ENCODE data around the gene COL4A2. TPM values are rescaled to one million over a fixed set of nuclear protein-coding genes. Genes with fewer than 3 reads are reported as not detected.

The COL4A2 gene
- total RNA-seq, 1 experiment from 2014 or later = 35.0 TPM

DNA sequence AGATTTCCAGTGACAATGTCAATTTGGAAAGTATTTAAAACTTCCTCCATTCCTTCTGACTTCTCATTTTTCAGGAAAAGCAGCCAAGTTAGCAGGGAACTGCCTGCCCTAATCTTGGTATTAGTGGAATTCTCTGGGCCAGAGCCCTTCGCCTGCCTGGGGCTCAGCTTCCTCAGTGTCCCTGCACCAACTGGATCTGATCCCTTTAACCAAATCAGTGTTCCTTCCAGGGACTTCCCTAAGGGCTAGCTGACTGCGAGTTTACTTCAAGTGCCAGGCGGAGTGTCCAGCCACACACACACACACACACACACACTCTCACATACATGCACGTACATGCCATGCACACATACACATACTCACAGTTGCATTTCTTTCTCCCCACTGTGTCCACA is 234.4 kb downstream of the COL4A2 start:
- DNase-seq (ENCODE audit: extremely low read depth, low read depth) = no peak

DNA sequence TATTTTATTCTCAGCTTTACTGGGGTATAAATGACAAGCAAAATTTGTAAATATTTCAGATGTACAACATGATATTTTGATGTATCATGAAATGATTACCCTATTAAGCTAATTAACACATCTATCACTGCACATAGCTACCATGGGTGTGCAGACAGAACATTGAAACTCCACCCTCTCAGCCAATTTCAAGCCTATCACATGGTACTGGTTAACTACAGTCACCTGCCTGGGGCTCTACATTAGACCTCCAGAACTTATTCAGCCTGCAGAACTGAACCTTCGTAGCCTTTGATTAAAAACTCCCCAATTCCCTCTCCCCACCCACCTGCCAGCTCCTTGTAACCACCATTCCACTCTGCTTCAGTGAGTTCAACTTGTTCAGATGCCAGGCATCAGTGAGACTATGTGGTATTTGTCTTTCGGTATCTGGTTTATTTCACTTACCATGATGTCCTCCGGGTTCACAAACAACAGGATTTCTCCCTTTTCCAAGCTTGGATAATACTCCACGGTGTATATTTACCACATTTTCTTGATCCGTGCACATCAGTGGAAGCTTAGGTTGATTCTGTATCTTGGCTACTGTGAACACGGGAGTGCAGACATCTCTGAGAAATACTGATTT is 235.2 kb downstream of the COL4A2 start:
- no peak for DNase-seq (ENCODE audit: extremely low read depth, low read depth)

DNA sequence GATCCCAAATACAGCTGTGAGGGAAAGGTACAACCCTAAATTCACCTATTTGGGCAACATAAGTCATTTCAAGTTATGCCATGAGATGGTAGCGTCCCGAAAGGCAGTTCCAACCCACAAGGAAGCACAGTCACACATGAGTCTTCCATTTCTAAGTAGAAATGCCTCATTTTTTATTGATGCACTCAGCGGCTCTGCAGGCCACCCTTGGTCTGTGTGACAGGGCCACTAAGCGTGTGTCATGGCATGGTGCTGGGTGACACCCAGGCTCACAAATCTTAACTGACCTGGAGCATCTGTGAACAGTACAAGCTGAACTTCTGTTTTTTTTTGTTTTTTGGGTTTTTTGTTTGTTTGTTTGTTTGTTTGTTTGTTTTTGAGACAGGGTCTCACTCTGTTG is 239.3 kb downstream of the COL4A2 start:
- DNase-seq (ENCODE audit: extremely low read depth, low read depth) = no peak

DNA sequence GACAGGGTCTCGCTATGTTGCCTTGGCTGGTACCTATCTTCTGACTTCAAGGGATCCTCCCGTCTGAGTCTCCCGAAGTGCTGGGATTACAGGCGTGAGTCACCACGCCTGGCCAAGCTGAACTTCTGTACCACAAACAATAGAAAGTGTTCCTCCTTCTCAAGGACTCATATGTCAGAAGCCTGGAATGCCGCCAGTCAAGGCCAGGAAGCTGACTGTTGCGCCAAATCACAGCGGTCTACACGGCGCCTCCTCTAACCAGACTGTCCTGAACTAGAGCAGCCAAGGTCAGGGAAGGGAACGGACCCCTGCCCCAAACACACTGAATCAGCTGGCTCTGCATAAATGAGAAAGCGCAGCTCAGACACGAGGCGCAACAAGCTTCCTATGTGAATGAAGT is 239.8 kb downstream of the COL4A2 start:
- no peak for DNase-seq (ENCODE audit: extremely low read depth, low read depth)

DNA sequence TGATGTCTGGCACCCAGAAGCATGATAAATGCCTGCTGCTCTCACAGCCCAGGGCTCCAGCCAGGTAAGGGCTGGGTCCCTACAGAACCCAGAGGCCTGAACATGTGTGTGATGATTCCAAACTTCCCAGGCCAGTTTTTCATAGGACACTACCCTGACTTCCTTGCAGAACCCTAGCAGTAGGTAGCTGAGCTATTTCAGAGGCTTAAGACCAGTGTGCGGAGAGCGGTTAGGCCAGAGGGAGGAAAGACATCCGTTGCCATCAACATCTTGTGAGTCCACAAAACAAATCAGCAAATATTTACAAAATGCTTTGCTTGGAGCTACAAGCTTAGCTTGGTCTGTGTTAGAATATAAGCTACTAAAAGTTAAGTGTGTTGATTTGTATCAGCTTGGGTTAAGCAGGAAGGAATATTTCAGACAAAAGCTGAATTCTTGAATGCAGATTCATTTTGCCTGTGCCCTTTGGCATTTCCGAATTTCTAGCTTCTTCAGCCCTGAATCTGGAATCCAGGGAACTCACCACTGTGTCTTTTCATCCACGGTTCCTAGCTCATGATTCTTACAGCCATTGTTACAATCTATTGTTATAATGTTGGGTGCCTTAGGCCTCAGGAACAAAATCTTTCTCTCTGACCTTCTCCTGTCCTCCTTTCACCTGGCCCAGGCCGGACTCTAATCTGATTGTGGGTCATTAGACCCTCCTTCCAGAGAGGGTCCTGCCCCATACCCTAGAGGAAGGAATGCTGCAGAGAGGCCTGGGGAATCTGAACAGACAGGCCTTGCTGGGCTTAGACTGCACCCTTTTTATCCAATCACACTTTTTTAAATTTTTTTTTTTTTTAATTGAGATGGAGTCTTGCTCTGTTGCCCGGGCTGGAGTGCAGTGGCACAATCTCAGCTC is 242.1 kb downstream of the COL4A2 start:
- DNase-seq (ENCODE audit: extremely low read depth, low read depth) = no peak

DNA sequence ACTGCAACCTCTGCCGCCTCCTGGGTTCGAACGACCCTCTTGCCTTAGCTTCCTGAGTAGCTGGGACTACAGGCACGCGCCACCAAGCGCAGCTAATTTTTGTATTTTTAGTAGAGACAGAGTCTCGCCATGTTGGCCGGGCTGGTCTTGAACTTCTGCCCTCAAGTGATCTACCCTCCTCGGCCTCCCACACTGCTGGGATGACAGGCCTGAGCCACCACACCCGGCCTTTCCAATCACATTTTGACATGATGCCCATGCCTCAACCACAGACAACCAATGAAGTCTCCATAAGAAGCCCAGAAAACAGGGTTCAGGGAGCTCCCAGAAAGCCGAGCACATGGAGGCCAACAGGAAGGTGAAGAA is 242.7 kb downstream of the COL4A2 start:
- no peak for DNase-seq (ENCODE audit: extremely low read depth, low read depth)

DNA sequence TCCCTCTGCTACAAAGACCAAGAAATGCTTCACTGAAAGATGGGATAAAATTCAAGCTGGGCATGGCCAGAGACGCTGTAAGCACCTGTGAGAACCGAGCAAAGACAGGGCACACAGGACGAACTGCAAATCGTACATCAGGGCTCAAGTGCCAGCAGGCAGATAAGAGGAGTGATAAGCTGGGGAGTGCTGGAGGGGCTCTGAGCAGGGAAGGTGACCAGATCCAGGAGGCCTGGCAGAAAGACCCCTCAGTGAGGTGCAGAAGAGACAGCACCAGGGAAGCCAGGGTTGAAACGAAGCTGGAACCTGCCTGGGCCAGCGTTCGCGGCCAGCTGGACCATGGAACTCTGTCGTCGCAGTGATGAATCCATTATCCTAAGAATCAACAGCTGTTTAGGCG is 244.2 kb downstream of the COL4A2 start:
- no peak for DNase-seq (ENCODE audit: extremely low read depth, low read depth)

DNA sequence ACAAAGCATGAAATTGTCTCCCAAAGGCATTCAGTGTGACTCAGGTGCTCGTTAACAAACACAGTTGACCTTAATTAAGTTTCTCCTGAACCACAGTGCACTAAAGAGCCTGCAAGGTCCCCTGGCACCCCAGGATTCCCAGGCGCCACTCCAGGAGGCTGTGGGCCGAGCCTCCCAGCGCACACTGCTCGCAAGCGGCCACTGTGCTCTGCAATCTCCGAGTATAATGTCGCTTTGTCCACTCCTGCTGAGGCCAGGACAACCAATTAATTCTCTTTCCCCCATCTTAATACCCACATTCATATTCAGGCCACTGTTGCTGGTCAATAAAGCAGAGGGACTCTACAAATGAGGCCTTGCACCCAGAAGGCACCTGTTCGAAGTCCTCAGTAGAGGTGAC is 245.7 kb downstream of the COL4A2 start:
- DNase-seq (ENCODE audit: extremely low read depth, low read depth) = no peak

DNA sequence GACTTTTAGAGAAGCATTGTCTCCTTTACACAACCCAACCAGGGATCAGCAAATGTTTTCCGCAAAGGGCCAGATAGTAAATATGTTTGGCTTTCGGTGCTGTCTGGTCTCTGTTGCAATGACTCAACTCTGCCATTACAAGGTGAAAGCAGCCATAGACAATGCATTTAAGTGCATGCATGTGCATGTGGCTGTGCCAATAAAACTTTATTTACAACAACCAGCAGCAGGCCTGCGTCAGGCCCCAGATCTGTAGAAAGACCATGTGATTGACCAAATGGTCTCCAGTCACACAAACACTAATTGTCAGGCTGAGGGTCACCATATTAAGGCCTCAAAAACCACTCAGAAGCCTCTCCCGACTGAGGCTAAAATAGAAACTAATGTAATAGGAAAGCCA is 246.3 kb downstream of the COL4A2 start:
- no peak for DNase-seq (ENCODE audit: extremely low read depth, low read depth)

DNA sequence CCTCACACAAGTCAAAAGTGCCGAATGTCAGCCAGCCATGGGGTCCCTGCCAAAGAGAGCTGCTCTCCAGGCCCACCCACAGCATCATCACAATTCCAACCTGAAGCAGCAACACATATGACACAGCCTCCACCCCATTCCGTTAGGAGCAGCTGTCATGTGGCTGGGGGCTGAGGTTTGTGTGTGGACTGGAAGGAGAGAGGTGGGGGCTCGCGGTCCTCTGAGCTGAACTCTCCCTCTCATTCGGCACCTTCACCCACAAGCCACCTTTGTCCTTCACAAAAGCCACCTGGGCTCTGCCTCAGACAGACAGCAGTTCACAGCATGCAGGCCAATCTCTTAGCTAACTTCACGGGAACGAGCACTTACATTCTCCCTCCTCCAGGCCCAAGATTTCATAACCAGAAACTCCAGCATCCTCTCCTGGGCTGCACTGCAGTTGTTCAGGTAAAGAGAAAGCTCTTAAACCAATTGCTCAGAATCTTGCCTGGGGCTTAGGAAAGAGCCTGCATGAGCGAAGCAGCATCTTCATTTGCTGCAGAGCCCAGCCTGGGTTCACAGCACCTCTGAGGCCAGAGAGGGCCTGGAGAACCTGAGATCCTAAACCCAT is 247.2 kb downstream of the COL4A2 start:
- no peak for DNase-seq (ENCODE audit: extremely low read depth, low read depth)

DNA sequence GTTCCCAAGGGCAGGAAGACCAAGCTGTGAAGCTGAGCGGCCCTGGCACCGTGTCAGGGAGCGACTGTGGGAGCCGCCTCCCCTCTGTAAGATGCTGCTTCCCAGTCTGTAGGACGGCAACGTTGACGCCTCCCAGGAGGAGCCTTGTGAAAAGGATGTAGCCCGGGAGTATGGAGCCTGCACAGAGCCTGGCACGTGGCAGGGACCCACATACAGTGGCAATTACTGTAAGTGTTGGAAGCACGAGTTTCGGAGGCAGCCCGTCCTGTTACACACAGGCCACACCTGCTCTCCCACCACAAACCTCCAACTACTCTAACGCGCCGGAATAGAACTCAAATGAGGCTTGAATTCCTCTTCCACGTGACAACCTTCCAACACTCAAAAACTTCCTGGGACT is 247.9 kb downstream of the COL4A2 start:
- no peak for DNase-seq (ENCODE audit: extremely low read depth, low read depth)

DNA sequence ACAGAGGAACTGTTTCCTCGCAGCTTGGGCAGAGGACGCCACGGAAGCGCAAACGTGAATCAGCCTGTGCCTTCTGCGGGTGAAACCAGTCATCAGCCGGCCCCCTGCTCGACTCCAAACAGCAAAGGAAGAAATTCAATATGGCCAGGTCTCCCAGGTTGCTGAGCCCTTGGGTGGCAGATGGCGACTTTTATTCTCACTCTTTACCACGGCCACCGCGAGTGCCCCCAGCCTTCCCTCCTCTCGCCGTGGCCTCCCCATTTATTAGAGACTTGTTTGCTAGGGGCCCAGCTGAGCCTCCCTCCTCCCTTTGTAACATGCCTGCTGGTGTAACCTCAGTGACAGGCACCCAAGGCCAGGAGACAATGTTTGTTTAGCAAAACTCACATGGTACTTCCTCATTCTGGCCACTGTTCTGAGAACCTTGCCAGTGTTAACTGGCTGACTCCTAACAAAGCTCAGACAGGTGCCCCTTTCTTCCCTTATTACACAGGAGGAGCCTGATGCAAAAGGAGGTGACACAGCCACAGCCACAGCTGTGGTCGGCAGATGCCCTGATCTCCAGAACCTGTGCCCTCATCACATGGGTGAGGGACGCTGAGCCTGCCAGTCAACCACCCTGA is 248.6 kb downstream of the COL4A2 start:
- DNase-seq (ENCODE audit: extremely low read depth, low read depth) = no peak

DNA sequence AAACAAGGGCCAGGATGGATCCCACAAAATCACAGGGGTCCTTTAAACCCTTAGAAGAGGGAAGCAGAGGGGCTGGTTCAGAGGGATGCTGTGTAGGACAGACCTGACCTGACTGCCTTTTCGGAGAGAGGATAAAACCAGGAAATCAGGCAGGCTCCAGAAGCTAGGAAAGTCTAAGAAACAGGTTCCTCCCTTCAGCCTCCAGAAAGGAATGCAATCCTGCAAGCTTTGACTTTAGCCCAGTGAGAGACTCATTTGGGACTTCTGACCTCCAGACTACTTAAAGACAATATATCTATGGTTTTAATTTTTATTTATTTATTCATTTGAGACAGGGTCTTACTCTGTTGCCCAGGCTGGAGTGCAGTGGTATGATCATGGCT is 249.1 kb downstream of the COL4A2 start:
- DNase-seq (ENCODE audit: extremely low read depth, low read depth) = no peak

DNA sequence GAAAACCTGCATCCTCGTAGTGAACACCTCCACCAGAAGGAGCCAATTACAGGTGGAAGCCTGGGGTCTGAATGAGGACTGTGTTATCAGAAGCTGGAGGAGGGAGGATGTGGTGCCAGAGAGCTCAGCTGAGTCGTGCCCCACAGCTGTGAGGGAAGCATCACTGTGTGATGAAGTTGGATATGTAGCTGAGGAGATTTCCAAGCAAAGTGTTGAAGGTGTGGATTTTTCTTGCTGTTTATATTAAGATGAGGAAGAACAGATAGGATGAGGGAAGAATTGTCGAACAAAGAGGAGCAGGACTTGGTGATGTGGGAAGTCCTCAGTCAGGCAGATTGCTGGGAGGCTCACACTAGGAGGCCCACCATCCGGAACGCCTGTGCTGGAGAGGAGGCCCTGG is 250.0 kb downstream of the COL4A2 start:
- no peak for DNase-seq (ENCODE audit: extremely low read depth, low read depth)

DNA sequence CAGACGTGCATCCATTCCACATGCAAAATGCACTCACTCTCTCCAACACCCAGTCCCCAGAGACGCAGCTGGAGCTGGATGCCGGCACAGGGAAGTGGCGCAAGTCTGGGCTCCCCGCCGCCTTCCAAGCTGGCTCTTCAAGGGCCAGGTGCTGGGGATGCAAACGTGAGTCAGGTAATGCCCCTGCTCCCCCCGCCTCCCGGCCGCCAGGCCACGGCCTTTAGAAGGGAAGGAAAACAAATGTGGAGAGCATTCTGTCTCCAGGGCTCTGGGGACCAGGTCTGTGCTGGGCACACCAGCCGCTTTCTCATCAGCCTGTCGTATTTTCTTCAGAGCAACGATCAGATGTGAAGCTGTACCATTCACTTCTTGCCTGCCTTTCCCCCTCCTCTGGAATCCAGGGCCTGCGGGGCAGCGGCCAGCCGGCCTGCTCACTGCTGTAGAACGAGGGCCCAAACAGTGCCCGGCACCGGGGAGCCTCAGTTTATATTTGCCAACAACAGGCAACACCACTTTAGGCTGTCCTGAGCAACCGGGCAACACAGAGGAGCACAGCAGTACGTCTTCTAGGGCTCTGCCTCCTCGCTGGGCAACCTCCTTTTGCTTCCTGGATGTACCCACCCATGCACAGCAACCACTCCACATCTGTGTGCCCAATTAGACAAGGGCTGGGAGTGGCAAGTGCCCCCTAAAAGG is 250.7 kb downstream of the COL4A2 start:
- DNase-seq (ENCODE audit: extremely low read depth, low read depth) = no peak

DNA sequence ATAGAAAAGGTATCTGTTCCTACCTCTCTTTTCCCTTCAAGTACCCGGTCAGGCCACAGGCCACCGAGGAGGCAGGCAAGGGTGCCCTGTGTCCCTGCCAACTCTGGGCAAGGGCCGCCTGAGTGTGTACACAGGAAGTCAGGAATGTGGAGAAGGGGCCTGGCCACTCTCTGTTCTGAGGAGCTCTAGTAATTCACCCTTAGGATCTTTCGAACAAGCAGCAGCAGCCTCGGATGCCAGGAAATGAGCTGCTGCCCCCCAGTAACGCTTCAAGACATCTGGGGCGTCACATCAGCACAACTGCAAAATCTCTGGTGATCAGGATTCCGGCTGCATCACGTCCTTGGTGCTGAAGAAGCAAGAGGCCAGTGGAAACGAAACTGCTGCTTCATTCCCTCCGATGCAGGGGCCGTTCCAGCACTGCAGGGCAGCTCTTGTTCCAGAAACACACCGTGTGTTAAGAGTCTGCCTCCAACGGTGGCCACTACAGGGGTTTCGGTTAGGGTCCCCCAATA is 252.4 kb downstream of the COL4A2 start:
- no peak for DNase-seq (ENCODE audit: extremely low read depth, low read depth)

DNA sequence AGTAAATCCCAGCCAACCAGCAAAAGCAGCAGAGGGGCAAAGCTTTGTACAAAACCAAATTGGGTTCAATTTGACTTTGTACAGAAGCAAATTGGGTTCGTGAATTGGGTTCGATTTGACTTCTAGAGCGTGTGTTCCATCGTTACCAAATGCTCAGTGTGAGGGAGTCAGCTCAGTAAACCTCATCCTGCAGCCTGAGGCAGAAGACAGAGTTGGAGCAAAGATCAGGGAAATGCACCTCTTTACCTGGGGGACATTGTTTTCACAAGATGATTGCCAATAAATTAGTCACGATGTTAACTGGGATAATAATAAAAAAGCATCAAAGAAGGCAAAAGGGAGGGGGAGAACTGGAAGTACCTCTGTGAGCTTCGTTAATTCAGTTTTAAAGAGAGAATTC is 252.9 kb downstream of the COL4A2 start:
- DNase-seq (ENCODE audit: extremely low read depth, low read depth) = no peak

DNA sequence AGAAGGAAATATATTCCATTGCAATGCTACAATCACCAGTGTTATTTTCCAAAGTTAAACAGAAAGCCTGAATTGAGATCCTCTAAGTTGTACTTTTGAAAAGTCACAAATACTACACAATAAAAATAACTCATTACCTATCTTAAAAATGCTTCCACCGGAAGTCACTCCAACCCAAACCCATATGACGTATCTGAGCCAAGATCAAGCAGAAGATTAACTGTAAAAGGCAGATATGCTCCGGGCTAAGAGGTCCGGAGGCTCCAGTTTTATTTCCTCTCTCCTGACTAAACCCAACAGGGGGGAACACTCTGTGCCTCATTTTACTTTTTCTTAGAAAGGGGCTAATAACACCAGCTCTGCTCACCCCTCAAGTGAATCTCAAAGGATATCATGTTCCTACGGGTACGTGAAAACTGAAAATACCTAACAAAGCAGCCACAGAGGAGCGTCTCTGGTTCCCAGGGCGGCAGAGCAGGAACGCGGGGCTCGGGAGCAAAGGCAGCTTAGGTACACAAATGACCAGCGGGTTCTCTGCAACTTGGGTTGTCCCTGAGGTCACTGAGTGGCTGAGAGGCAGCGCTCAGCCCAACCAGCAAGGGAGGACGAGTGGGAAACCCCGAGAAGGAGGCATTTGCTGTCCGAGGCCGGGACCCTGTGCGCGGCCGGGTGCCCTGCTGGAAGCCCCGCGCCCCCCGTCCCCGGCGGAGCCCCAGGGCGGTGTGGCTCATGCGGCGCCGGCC is 253.7 kb downstream of the COL4A2 start:
- DNase-seq (ENCODE audit: extremely low read depth, low read depth) = no peak

DNA sequence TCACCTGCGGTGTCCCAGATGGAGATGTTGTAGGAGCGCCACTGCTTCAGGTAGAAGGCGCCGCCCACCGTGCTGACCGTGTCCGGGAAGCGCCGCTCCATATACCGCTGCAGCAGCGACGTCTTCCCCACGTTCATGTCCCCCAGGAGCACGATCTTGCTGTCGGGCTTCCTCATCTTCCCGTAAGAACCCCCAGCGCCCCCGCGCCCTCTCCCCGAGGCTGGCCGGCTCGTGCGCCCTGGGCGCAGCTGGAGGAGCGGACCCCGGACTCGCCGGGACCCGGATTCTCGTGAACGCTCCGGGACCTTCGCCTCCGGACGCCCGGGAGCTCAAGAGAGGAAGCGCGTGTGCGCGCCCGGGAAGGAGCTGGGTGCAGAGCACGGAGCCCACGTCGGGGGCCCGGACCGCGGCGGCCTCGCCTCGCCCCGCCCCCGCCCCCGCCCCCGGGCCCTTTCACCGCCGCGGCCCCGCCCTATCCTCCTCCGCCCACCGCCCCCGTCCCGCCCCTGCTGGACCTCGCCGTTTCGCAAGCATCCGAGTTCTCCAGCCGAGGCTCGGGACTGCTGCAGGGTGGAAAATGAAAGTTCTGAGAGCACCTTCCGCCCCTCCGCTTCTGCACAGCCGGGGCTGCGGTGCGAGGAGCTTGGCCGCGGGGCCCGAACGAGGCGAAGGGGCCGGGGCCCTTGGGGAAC is 254.4 kb downstream of the COL4A2 start, which contains the start of gene RAB20:
Gene RAB20 (minus strand): TSS at position 379 of the 692 bp plus-strand sequence. CDS start 203 bp downstream, at position 176.
- peak; percentile 76 for DNase-seq (ENCODE audit: extremely low read depth, low read depth)

Data from NCI-H460 (cell line).